ENCODE results near the gene THSD4. TPM values are rescaled to one million over a fixed set of nuclear protein-coding genes. Genes with fewer than 3 reads are reported as not detected.

THSD4 gene
- total and polyA plus RNA-seq, 2 of the 4 experiments (the other 2 are of a cell fraction): 25.5 to 31.1 TPM

DNA sequence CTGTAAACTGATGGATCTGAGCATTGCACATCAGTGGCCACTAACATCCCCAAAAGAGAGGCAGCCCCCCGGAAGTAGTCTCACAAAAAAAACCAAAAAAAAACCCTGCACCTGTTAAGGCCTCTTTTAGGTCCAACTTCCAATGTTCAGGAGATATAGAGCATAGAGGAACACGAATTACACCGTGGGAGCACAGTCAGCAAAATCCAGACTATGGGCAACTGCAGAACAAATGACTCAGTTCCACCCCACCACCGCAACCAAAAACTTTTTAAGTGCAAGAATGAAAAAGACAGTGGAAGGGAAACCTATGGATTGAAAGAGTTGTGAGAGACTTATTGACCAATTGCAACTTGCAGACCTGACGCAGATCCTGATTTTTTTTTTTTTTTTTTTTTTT, 652.9 kb downstream of the THSD4 start:
- intact Hi-C loops (cut with micrococcal nuclease): no loop called here
- BruUV-seq (replicated peaks): no TSS peak

More for the DNA sequence above, 652.9 kb downstream of the THSD4 start:
- no peaks in the 10 kb centered on the region for H3K9me1 ChIP-seq (ENCODE audit: insufficient read depth, low read length)
- H3K36me3 ChIP-seq (ENCODE audit: control insufficient read depth, insufficient read depth, low read length): peaks cover 26% of the 10 kb centered on the region
- no peak overlapping the region for H2BK120ac ChIP-seq (ENCODE audit: low read depth, low read length)
- WGBS, 2 experiments (ENCODE audit: extremely low coverage in 2 of 2, insufficient read length in 1 of 2): no CpG with 5 or more reads among the region's 5 CpGs
- H3K27ac ChIP-seq (ENCODE audit: insufficient read depth, low read length): no peak overlapping the region
- H3K18ac ChIP-seq (ENCODE audit: low read depth, low read length): no peak overlapping the region
- no peaks in the 10 kb centered on the region for H3K79me1 ChIP-seq (ENCODE audit: low read depth in 1 of 2, low read length in 2 of 2)
- CTCF ChIA-PET: no interaction called here
- no peak overlapping the region for H3K14ac ChIP-seq (replicated peaks; ENCODE audit: low read depth, low read length)
- H2AFZ ChIP-seq (replicated peaks; ENCODE audit: low read length, poor library complexity): no peak overlapping the region
- no peaks in the 10 kb centered on the region for H4K20me1 ChIP-seq (ENCODE audit: insufficient read depth, low read length)
- TF ChIP-seq MAFK (IDR thresholded peaks at IDR 0.05; ENCODE audit: low read depth, low read length) (peak; percentile 49; the same call in 1 of the 2 replicates), CHD1 (IDR thresholded peaks at IDR 0.05; ENCODE audit: low read depth, low read length) (no peak), CEBPB (IDR thresholded peaks at IDR 0.05; ENCODE audit: low read depth, low read length) (no peak), MAZ (IDR thresholded peaks at IDR 0.05; ENCODE audit: borderline replicate concordance, low read depth, low read length) (no peak)
- H3K27me3 ChIP-seq (ENCODE audit: control insufficient read depth, insufficient read depth, low read length): no peaks in the 10 kb centered on the region
- no peak overlapping the region for H4K91ac ChIP-seq (ENCODE audit: insufficient read depth, low read depth, low read length)
- no peak overlapping the region for H3K9ac ChIP-seq (ENCODE audit: low read depth, low read length)
- no peak overlapping the region for H4K5ac ChIP-seq (ENCODE audit: low read depth, low read length)
- ATAC-seq (ENCODE audit: low read depth): no peak
- no peak overlapping the region for H3K4me3 ChIP-seq (ENCODE audit: insufficient read depth, low read depth, low read length)
- H3K23ac ChIP-seq (ENCODE audit: low read depth, low read length): no peak overlapping the region
- H3K4me1 ChIP-seq (ENCODE audit: control insufficient read depth, insufficient read depth, low read length): no peaks in the 10 kb centered on the region
- no peak for DNase-seq
- no peak overlapping the region for H2AK9ac ChIP-seq (replicated peaks; ENCODE audit: low read depth, low read length, poor library complexity)
- POLR2A ChIA-PET (ENCODE audit: unreplicated experiment): no interaction called here
- H4K8ac ChIP-seq (ENCODE audit: low read depth in 2 of 2, low read length in 2 of 2): no peak overlapping the region
- H3K4ac ChIP-seq (ENCODE audit: low read depth, low read length): no peak overlapping the region
- dilution Hi-C loops (cut with HindIII; ENCODE audit: low sequenced_read_pairs, unreplicated experiment) (no loop called here), in situ Hi-C loops (cut with MboI; ENCODE audit: low sequenced_read_pairs) (no loop called here)
- H2BK15ac ChIP-seq (ENCODE audit: low read depth, low read length): no peak overlapping the region
- H2BK20ac ChIP-seq (ENCODE audit: low read depth, low read length): no peak overlapping the region
- no peaks in the 10 kb centered on the region for H3K9me3 ChIP-seq (ENCODE audit: control insufficient read depth, insufficient read depth, low read length)
- no peak overlapping the region for H3K56ac ChIP-seq (ENCODE audit: extremely low read depth, insufficient read depth, low read length)
- no peak overlapping the region for H2BK5ac ChIP-seq (ENCODE audit: low read depth, low read length, poor library complexity, severe bottlenecking)
- no peak overlapping the region for H3K4me2 ChIP-seq (ENCODE audit: low read depth, low read length)
- H2AK5ac ChIP-seq (ENCODE audit: low read depth, low read length): no peak overlapping the region

All from IMR-90 (cell line).